Skeletal muscle cell (primary cell): ENCODE data around the gene SUFU.

ENCODE experiments used
- DNase-seq: peaks from one replicate; pipeline ENCODE4 v3.0.0-alpha.2; 2010; ENCODE audit warnings: low read depth
- H3K4me3 ChIP-seq: 2 replicates; pipeline ENCODE4 v1.5.1; 2011; ENCODE audit warnings: low read depth, mild to moderate bottlenecking, control low read depth, low read length, moderate library complexity

SUFU gene

DNA sequence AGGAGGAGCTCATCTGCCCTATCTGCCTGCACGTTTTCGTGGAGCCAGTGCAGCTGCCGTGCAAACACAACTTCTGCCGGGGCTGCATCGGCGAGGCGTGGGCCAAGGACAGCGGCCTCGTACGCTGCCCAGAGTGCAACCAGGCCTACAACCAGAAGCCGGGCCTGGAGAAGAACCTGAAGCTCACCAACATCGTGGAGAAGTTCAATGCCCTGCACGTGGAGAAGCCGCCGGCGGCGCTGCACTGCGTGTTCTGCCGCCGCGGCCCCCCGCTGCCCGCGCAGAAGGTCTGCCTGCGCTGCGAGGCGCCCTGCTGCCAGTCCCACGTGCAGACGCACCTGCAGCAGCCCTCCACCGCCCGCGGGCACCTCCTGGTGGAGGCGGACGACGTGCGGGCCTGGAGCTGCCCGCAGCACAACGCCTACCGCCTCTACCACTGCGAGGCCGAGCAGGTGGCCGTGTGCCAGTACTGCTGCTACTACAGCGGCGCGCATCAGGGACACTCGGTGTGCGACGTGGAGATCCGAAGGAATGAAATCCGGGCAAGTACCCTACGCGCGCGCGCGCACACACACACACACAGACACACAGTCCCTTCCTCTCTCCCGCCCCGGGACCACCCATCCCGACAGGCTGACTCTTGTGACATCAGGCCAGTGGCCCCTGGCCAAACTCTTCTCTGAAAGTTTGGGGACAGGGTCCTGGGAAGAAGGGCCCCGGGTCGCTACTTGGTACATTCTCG is 141.0 kb downstream of the SUFU start:
- peak overlapping the region; percentile 63 for H3K4me3 ChIP-seq
- DNase-seq: no peak

DNA sequence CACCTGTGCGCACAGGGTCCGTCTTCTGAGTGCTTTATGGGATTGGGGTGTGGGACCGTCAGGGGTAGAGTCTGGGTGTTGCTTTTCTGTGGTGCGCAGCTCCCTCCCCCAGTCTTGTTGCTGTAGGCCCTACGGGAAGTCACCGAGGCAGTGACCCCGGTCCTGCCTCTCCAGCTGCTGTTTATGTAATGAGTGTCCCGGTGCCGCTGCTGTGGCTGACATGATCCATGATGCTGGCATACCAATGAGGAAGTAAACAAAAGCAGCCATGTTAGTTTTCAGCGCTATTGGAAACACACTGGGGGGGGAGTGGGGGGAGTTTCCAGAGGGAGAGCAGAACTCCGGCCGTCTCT is 141.6 kb downstream of the SUFU start:
- H3K4me3 ChIP-seq: peak overlapping the region; percentile 63
- no peak for DNase-seq

DNA sequence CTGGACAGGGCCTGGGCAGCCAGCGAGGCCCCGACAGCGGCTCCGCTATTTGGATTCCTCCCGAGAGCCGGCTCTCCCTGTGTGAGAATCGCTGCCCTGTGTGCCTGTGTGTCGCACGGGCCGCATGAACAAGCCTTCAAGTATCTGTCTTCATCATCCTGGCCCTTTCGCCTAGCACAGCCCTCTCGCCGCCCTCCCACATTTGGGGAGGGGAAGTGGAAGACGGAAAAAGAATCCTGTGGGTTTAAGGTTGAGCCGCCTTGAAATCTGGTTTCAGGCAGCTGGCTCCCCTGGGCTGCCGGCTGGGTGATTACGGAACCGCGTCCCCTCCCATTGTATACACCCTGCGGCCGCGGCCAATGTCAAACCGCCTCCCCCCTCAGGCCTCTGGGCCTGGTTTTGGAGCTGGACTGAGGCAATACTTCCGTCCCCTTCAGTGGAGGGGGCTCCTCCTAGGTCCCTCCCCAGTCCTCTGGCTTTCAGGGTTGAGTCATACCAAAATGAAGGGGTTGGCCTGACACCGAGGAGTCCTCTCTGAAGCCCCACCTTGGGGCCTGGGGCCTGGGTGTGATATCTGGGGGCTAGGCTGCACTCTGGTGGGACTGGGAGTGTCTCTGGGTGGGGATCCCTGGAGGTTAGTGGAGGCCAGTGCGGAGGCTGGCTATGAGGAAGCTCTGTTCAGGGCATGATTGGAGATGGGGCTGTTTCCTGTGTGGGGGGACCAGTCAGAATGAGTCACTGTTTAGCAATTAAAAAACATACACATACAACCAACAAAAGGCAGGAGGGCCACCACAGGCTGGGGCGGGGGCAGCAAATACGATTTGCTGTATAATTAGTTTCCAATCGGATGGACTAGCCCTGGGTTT is 142.2 kb downstream of the SUFU start:
- peak; percentile 92 for DNase-seq
- H3K4me3 ChIP-seq: peak overlapping the region; percentile 63

DNA sequence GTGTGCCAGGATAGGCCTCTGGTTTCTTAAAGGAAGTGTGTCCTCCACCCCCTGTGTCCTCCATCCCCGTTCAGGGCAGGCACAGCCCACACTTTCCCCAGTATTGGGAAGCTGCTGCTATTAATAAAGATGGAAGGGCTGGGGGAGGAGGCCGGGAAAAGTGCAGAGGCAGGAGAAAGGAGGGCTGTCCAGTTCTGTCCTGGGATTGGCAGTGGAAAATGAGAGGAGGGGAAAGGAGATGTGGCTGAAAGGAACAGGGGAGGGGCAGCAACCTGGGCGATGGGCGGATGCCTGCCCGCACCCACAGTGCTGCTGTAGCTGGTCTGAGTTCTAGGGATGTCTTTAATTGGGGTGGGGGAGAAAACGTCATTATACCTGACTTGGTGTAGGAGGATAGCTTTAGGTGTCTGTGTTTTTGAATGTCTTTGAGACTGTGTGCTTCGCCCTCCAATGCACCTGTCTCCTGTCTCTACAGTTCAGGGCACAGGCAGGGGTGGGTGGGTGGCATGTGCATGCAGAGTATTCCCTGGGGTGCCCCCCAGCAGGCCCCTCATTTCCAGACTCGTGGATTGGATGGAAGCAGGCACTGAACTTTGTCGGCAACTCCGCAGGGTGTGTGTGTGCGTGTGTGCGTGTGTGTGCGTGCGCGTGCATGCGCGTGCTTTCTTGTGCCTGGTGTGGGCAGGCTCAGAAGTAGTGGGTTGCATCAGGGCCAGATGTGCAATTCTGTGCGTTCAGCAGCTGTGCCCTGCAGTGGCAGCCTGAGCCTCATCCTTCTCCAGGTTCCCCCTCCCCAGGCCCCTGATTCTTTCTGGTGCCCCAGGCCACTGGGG is 143.1 kb downstream of the SUFU start:
- no peak for DNase-seq
- peak overlapping the region; percentile 63 for H3K4me3 ChIP-seq

DNA sequence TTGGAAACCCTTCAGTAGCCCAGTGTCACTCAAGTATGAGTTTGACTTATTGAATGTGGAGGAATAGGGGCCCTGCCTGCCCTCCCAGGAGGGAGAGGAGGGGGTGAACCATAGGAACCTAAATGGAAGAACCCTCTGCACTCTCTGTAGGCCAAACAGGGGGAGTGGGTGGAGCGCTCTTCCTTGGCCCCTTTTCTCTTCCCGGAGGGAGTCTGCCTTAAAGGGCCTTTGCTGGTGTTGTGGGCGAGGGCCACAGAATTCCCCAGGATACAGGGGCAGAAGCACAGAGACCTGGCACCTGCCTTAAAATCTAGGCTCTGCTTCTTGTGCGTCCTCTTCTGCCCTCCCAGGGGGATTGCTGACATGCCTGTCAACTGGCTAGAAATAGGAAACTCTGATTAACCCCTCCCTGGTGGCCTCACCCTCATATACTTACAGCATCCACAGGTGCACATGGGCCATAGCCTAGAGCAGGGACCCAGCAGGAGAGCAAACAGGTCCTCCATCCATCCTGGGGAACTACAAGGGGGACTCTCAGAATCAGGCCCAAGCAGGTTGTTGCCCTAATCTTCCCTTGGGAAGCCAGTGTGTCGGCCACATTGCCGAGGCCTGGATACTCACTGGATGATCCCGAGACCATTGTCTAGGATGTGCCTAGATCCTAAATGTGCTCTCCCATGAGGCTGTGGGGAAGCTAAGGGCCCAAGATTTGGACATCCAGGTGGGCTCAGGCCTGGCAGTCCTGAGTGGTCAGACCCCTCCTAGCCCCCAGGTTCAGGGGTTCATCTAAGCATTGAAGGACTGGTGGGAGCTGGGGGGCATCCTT is 143.9 kb downstream of the SUFU start:
- no peak for DNase-seq
- H3K4me3 ChIP-seq: peak overlapping the region; percentile 63

DNA sequence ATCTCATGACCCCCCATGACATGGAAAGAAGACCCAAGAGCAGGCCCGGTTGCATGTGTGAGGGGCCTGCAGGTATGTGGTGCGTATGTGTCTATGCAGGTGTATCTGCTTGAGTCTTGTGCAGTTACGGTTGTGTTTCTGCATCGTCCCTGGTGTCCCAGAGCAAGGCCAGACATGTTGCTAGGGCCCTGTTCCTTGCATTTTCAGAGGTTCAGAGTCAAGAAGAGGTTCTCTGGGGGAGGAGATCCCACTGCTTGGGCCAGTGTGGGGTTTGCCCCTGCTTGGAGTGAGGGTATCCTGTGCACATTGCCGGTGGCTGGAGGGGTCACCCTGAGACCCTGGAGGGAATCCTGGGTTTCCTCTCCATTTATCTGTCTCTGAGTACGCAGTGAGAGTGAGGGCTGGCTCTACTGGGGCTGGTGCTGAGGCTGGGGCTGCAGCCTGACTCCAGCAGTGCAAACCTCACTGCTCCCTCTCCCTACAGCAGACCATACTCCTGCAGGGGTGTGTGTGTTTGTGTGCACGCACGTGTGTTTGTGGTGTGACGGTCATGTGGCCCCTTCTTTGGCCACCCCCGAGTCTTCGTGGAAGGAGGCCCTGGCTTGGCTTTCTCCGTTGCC is 144.6 kb downstream of the SUFU start:
- DNase-seq: no peak
- H3K4me3 ChIP-seq: peak overlapping the region; percentile 63

DNA sequence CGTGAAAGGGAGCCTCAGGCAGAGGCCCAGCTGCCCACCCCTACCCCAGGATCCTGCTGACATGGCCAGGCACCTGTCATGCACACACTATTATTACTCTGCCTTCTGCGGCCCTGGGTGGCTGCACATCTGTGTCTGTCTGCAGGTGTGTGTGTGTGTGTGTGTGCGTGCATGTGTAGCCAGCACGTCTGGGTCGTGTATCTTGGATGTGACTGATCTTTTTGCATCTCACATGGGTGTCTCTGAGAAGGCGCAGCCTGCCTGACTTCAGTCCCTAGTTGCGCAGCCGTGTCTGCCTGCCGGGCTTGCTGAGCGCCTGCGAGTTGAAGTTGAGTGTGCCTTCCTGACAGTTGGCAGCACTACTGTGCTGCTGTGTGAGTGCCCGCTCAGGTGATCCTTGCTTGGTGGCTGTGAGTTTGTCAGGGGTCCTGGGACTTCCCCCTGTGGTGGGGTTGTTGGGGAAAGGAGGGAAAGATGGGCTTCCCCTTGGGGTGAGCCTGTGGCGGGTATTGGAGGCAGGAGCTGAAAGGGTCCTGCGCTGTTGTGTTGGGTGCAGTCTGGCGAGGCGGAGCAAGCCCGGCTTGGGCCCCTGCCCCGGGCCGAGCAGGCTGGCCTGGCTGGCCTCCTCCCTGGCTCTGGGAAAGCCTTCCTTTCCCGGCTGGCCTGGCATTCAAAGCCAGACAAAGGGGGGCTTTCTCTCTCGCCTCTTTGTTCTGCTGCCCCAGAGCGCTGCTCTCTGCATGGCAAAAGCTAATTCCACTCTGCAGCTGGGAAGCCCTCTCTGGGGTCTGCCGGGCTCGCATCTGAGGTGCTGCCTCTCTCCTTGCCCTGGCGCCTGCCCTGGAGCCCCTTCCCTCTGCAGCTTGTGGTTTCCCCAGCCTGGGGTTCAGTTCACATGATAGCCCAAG is 145.4 kb downstream of the SUFU start:
- no peak for DNase-seq
- peak overlapping the region; percentile 63 for H3K4me3 ChIP-seq

DNA sequence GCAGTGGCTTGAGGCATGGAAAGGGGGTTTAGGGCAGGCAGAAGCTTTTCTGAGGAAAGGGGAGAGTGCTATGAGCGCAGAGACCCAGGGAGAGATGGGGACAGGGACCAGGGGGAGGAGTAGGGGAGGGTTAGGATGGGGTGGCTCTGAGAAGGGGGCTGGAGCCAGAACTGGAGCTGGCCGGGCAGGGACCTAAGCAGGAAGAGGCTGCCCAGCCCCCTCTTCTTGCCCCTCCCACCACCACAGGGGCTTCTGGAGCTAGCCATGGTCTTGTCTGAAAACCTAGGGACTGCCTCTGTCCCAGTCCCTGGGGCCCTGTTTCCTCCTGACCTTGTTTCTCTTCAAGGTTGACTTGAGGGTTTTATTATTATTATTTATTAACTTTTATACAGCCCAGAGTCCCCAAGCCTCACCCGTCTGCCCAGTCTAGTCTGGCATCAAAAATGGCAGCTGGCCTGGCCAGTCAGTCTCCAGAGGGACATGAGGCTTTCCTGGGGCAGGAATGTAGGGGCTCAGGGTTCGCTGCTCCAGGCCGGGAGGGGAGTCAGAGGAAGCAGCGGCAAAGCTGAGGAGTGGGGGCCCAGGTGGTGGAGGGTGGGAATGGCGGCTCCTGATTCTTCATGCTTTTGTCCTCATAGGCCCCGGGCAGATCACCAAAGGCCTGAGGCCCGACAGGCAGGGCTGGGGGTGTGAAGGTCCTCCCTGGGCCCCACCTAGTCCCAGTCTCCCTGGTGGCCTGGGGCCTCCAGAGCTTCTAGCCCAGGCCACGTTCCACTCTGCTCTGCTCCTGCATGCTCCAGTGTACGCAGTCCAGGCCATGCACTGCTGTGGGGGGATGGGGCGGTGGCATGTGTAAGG is 146.3 kb downstream of the SUFU start:
- no peak for DNase-seq
- H3K4me3 ChIP-seq: peak overlapping the region; percentile 63

DNA sequence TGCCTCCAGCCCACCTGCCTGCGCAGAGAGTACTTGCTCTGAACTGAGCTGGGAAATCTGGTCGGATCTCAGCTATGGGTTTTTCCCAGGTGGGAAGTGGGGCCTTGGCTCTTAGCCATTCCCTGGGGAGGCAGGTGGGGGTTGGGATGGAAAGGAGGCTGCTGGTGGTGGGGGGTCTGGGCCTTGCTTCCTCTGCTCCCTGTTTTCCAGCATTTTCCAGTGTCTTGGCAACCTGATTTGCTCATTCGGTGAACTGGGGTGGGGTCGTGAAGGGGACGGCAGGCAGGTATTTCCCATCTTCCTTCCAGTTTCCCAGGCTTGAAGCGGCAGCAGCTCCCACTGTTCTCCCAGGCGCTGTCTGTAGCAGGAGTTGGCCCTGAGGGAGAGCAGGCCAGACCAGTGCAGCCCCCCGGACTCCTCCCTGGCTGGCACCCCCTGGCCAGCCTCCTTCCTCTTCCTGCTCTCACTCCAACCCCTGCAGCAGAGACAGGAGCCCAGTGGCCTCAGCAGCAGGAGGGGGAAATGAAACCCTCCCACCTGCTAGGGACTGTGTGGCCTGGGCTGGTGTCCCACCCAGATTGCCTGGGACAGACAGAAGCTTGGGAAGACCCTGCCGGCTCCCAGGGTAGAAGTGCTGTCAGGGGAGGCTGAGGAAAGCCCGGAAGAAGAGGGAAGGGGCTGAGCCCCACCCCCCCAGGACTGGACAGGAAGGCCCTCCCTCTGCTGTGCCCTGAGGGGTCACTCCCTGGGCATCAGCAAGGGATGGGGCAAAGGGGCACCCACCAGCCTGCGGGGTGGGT is 147.1 kb downstream of the SUFU start:
- no peak for DNase-seq
- H3K4me3 ChIP-seq: no peak overlapping the region

DNA sequence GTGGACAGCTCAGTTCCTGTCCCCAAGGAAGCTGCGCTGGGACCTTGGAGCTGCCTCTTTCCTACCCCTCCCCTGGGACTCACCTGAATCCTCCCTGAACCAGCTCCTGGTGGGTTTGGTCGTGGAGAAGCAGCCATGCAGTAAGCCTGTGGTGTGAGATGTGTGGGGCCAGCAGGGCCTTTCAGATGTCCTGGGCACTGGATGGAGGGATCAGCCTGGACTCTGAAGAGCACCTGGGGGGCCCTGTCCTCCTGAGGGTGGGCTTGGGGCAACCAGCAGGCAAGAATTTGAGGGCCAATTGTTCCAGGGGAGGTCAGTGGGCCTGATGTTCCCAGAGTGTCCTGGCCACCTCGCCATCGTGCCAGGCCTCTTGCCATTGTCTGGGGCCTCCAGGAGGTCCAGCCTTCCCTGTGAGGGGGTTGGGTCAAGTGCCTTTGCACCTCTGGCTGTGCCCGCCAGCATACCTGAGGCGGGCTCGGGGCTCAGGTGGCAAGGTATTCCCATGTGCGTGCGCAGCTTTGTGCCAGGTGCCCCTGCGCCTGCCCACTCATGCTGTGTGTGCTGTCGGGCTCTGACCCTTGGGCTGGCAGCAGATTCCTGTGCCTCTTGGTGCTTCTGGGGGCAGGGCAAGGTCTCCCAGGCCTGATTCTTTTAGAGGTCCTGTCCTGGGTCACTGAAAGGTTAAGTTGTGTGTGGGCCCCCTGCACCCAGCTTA is 147.8 kb downstream of the SUFU start:
- no peak overlapping the region for H3K4me3 ChIP-seq
- DNase-seq: no peak

DNA sequence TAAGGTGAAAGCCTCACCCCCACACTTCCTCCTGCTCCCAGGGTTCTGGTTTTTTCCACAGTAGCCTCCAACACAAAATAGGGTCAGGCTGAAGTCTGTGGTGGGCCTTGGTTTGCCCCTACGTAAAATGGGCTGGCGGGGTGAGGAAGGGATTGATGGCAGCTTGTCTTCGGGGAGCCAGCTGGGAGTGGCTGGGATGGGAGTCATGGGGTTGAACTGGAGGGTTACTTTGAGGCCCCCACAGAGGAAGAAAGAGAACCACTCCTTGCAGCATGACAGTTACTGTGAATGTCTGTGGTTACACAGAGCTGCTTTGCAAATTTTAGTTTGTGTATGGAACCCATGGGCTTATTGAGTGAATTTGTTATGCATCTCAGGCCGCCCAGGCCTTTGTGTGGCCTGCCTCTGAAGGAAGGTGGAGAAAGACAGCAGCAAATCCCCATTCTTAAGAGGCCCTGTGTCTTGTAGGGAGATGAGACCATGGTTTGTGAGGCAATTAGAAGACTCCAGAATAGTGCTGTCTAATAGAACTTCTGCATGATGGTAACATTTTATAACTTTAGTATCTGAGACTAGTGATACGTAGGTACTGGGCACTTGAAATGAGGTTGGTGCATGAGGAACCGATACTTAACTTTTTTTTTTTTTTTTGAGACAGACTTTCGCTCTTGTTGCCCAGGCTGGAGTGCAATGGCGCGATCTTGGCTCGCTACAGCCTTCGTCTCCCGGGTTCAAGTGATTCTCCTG is 148.6 kb downstream of the SUFU start:
- H3K4me3 ChIP-seq: no peak overlapping the region
- no peak for DNase-seq

DNA sequence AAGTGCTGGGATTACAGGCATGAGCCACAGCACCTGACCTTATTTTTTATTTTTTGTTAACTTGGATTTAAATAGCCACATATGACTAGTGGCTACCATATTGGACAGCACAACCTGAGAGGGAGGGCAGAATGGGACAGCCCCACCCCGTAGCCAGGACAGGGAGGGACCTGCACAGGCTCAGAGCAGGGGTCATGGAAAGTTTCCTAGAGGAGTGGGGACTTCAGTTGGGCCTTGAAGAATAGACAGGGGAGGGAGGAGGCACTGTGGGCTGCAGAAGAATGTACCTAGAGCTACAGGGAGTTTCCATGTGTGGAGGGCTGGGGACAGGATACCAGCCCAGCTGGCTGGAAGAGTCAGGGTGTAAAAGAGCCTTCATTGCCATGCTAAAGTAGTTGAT is 149.3 kb downstream of the SUFU start:
- no peak for DNase-seq
- H3K4me3 ChIP-seq: no peak overlapping the region

DNA sequence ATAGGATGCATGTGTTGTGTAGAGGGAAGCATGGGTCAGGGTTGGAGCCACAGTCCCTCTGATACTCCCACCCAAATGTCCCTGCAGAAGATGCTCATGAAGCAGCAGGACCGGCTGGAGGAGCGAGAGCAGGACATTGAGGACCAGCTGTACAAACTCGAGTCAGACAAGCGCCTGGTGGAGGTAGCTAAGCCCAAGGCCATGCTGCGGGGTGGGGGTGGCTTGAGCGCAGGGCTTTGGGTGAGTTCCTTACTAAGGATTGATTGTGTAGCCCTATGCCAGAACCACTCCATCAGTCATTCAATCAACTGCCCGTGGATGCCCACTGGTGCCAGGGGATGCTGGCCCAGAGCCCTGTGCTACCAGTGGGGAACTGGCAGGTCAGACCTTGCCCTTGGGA is 150.8 kb downstream of the SUFU start:
- no peak overlapping the region for H3K4me3 ChIP-seq
- no peak for DNase-seq

DNA sequence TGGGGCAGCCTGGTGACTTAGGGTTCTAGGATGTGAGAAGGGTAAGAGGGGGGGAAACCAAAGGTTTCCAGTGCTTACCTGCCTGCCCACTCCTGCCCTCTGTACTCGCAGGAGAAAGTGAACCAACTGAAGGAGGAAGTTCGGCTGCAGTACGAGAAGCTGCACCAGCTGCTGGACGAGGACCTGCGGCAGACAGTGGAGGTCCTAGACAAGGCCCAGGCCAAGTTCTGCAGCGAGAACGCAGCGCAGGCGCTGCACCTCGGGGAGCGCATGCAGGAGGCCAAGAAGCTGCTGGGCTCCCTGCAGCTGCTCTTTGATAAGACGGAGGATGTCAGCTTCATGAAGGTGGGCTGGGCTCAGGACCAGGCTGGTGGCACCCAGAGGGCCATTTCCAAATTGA is 151.2 kb downstream of the SUFU start:
- no peak for DNase-seq
- no peak overlapping the region for H3K4me3 ChIP-seq

DNA sequence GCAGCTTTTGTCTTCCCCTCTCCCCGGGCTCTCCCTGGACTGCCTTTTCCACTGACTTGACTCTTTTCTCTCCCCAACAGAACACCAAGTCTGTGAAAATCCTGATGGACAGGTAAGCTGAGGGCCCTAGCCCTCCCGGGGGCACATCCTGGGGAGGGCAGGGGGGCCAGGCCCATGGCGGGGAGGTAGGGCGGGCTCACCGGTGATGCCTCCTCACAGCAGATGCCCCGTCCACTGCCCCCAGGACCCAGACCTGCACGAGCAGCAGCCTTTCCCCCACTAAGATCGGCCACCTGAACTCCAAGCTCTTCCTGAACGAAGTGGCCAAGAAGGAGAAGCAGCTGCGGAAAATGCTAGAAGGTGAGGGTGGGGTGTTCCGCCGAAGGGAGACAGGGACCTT is 152.3 kb downstream of the SUFU start:
- no peak for DNase-seq
- H3K4me3 ChIP-seq: no peak overlapping the region
